GF-D8 (cell line): ENCODE data around the gene CMTM6.
"Not testable (repeated sequence)": the region's sequence is repeated elsewhere in the genome, so short reads cannot be mapped to it uniquely, and the experiment has no call there.

Experiments used
- DNase-seq: peaks from one replicate; lab custom pipeline; 2025; lab: John Stamatoyannopoulos, UW

CMTM6 gene

GRCh38 chr3:32502118-32502945 is at the start of gene CMTM6:
Gene CMTM6 (minus strand): TSS chr3:32502852. CDS start chr3:32502745, 107 bp downstream.
- peak; percentile 78 for DNase-seq

DNA sequence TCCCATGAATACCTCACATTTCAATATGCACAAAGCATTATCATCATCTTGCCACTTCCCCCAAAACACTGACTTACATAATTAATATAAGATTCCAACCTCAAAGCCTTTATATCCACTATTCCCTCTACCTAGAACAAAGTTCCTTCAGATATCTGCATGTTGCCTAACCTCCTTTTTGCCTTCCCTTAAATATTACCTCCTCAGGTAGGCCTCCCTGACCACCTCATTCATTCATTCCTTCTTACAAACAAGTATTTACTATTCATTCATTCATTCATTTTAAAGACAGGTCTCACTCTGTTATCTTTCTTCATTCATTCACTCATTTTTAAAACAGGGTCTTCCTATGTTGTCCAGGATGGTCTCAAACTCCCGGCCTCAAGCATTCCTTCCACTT is 49.4 kb upstream of the CMTM6 start:
- no peak for DNase-seq

DNA sequence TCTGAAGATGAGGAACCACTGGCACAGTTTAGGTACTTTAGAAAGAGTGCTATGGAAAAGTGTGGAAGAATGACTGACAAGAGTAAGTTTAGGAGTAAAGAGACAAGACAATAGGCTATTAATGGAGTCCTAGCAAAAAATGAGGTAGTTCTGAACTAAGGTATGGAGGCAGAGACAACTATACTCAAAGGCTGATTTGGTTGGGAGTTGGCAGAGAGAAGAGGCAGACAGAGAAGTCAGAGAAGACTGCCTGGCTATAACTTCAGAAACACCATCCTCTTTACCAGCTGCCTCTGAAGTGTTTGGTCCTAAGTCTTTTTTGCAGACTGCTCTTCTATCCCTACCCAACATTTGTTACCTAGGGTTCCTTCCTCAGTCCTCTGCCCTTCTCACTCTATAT is 48.8 kb upstream of the CMTM6 start:
- DNase-seq, result no peak

DNA sequence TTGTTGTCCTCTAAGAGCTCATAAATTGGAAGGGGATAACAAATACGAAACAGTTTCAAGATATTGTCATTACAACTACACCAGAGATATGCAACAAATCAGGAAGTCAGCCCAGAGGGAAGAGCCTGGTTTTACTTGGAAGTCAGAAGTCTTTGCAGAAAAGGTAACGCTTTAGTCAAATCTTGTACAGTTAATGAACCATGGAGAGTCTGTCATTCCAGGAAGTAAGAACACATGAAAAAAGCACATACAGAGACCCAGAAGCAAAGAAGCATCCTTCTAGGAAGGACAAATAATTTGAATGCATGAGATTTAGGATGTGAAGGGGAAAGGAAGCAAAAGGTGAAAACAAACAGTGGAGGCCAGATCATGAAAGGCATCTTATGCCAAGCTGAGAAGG is 48.4 kb upstream of the CMTM6 start:
- DNase-seq, result peak; percentile 34

DNA sequence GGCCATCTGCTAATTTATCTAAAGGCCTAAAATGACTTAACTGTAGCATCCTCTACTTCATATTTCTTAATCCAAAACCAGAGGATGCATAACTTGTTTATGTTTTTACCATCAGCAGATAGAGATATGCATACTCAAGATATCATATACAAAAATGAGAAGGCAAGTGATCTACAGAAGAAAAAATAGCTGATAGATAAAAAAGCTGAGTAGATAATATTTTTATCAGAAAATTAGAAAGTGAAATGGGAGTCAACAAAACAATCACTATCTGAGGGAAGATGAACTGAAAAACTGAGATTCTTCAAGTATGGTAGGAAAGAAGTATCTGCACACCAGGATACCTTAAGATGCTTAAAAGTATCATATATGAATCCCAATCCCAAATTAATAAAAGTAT is 42.7 kb upstream of the CMTM6 start:
- no peak for DNase-seq

- no peak for DNase-seq
These were observed 42.2 kb upstream of the CMTM6 start for GRCh38 chr3:32544894-32545293.

GRCh38 chr3:32542807-32543206 is 40.2 kb upstream of the CMTM6 start:
- DNase-seq, result no peak

DNA sequence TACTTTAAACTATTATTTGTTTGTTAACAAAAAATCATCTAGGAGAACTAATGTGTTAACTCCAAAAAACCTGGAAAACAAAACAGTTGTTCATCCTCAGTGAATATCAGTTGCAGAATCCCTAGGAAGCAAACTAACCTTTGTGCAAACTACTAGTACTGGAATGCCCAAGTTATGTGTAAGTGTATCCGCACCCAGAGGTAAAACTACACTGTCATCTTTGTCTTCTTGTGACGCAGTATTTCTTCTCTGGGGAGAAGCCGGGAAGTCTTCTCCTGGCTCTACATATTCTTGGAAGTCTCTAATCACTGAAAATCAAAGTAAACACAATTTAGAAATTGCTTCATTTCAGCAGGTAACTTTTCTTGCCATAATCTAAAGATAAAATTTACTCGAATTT is 38.2 kb upstream of the CMTM6 start:
- no peak for DNase-seq

- DNase-seq, result no peak
These were observed 29.8 kb upstream of the CMTM6 start for GRCh38 chr3:32532434-32532833.

- DNase-seq, result no peak
These were observed 28.5 kb upstream of the CMTM6 start for GRCh38 chr3:32531010-32531647.

- DNase-seq, result no peak
These were observed 23.1 kb upstream of the CMTM6 start for GRCh38 chr3:32525720-32526119.

GRCh38 chr3:32522682-32523081 is 20.0 kb upstream of the CMTM6 start:
- DNase-seq, result no peak

DNA sequence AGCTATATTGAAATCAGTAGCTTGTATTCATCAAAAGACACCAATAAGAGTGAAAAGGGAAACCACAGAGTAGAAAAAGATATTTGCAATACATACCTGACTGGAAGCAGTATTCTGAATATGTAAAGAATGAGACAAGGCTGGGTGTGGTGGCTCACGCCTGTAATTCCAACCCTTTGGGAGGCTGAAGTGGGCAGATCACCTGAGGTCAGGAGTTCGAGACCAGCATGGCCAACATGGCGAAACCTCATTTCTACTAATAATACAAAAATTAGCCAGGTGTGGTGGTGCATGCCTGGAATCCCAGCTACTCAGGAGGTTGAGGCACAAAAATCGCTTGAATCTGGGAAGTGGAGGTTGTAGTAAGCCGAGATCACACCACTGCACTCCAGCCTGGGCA is 16.3 kb upstream of the CMTM6 start:
- not testable (repeated sequence) for DNase-seq

- DNase-seq, result not testable (repeated sequence)
These were observed 14.1 kb upstream of the CMTM6 start for GRCh38 chr3:32516751-32517150.

DNA sequence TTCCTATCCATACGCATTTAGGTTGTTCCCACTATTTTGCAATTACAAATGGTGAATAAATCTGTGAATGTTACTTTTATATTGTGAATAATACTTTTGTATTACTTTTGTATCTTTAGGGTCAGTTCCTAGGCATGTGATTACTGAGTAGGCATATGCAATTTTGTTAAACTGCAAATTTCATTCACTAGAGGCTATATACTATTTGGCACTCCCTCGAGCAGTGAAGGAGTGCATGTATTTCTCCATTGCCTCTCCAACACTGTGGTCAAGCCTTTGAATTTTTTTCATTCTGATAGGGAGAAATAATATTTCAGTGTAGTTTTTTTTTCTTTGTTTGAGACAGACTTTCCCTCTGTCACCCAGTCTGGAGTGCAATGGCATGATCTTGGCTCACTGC is 8.4 kb upstream of the CMTM6 start:
- no peak for DNase-seq

- DNase-seq, result peak; percentile 26
These were observed 7.5 kb upstream of the CMTM6 start for GRCh38 chr3:32510075-32510724.

DNA sequence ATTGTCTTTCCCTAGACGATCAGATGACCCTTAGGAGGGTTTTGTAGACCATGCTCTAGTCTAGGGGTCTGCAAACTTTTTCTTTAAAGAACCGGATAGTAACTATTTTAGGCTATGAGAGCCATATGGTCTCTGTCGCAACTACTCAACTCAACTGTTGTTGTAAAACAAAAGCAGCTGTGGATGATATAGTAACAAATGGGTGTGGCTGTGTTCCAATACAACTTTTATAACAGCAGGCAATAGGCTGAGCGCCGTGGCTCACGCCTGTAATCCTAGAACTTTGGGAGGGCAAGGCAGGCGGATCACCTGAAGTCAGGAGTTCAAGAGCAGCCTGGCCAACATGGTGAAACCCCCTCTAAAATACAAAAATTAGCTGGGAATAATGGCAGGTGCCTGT is 6.1 kb upstream of the CMTM6 start:
- no peak for DNase-seq

GRCh38 chr3:32506466-32506865 is 3.8 kb upstream of the CMTM6 start:
- DNase-seq, result no peak

DNA sequence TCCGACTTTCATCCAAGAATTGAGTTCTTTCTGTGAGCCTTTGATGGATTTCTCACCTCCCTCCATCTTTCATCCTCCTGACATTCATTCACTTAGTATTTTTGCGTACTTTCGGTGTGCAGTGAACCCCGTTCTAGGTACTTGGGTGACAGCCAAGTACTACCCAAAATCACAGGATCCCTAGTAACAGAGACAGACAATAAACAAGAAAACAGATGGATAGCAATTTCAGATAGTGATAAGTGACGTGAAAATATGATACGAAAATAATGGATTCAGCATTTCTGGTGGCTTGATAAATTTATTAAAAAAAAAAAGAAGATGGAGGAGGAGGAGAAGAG is 264 bp upstream of the CMTM6 start:
- no peak for DNase-seq

- no peak for DNase-seq
These were observed 902 bp downstream of the CMTM6 start for GRCh38 chr3:32501783-32502117.

GRCh38 chr3:32500880-32501782 is 1.5 kb downstream of the CMTM6 start:
- peak; percentile 15 for DNase-seq

DNA sequence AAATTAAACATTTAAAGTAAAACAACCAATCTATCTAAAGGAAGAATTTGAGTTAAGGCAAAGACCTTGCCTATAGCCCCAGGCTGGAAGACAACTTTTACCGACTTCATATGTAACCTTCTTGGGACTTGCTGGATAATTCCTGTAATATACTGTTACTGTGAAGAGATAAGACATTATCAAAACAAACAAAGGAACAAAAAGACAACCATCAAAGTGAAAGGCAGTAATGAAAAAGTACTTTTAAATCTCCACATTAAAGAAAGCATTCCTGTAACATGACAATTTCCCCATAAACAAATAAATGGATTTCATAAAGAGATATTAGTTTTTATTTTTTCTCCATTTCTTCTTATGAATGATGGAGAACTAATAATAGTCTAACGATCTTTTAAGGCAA is 2.4 kb downstream of the CMTM6 start:
- DNase-seq, result no peak
